ENCODE results near the gene BCAS3. TPM values are rescaled to one million over a fixed set of nuclear protein-coding genes. Genes with fewer than 3 reads are reported as not detected.

Gene BCAS3
- total and polyA plus RNA-seq, 4 donors = 5.8 to 24.6 (median 10.1) TPM

DNA sequence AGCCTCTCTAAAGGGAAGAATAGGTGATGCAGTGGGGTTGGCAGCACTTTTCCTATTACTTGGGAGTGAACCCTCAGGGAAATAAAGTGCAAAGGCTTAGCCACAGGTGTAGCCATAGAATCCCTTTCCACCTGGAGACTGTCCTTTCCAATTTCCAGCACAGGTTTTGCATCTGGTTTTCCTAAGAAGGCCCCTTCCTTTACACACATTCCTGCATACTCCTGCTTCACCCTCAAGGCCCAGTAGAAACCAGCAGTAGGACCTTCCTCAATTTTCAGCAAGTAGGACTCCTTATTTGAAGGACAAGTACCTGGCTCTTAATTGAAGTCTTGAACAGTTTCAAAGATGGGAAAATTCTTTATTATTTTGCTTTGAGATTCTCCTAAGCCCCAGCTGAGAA is 550.2 kb downstream of the BCAS3 start:
- no peak overlapping the region for H3K27ac ChIP-seq (ENCODE audit: low read depth in 1 of 2, low read length in 2 of 2)
- H3K36me3 ChIP-seq (ENCODE audit: control insufficient read depth in 4 of 4, insufficient read depth in 3 of 4, low read depth in 1 of 4, low read length in 3 of 4) = no peaks in the 10 kb centered on the region
- no peaks in the 10 kb centered on the region for H3K9me3 ChIP-seq (ENCODE audit: control insufficient read depth in 4 of 4, low read length in 3 of 4)
- peaks cover 0 to 6% (median 1%) of the 10 kb centered on the region in 4 donors for H3K4me1 ChIP-seq (ENCODE audit: control insufficient read depth in 4 of 4, insufficient read depth in 4 of 4, low read length in 3 of 4)
- H3K4me3 ChIP-seq (ENCODE audit: low read depth in 1 of 3, low read length in 3 of 3) = no peak overlapping the region
- no peaks in the 10 kb centered on the region for H3K27me3 ChIP-seq (ENCODE audit: control insufficient read depth in 4 of 4, insufficient read depth in 4 of 4, low read length in 3 of 4)
- no peak for DNase-seq (ENCODE audit: low spot score)
- no peak for TF ChIP-seq FOXA1 (IDR thresholded peaks at IDR 0.05)
- TF ChIP-seq TAF1 (conservative IDR thresholded peaks at IDR 0.05) = no peak
- no peak for TF ChIP-seq RXRA (IDR thresholded peaks at IDR 0.05)
- no peak for TF ChIP-seq FOXA2 (IDR thresholded peaks at IDR 0.05)
- TF ChIP-seq REST (IDR thresholded peaks at IDR 0.05) = no peak
- TF ChIP-seq GABPA (IDR thresholded peaks at IDR 0.05 in 1 of 2, conservative IDR thresholded peaks at IDR 0.05 in 1 of 2) = no peak
- TF ChIP-seq YY1 (IDR thresholded peaks at IDR 0.05) = no peak
- no peak for TF ChIP-seq HNF4G (IDR thresholded peaks at IDR 0.05)
- TF ChIP-seq RAD21 (IDR thresholded peaks at IDR 0.05) = no peak
- TF ChIP-seq NR2F2 (IDR thresholded peaks at IDR 0.05) = no peak
- no peak for TF ChIP-seq SP1 (IDR thresholded peaks at IDR 0.05)
- no peak for TF ChIP-seq HNF4A (conservative IDR thresholded peaks at IDR 0.05)
- no peak overlapping the region for H3K9ac ChIP-seq (ENCODE audit: low read depth in 1 of 2, low read length in 2 of 2)

DNA sequence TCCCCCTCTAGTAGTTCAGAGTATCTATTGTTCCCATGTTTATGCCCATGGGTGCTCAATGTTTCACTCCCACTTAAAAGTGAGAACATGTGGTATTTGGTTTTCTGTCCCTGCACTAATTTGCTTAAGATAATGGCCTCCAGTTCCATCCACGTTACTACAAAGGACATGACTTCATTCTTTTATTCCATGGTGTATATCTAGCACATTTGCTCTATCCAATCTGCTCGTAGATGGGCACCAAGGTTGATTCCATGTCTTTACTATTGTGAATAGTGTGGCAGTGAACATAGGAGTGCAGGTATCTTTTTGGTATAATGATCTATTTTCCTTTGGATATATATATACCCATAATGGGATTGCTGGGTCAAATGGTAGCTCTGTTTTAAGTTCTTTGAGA is 552.8 kb downstream of the BCAS3 start:
- no peak overlapping the region for H3K9ac ChIP-seq (ENCODE audit: low read depth in 1 of 2, low read length in 2 of 2)
- peaks cover 0 to 5% (median 1%) of the 10 kb centered on the region in 4 donors for H3K4me1 ChIP-seq (ENCODE audit: control insufficient read depth in 4 of 4, insufficient read depth in 4 of 4, low read length in 3 of 4)
- no peak for DNase-seq (ENCODE audit: low spot score)
- no peak overlapping the region for H3K4me3 ChIP-seq (ENCODE audit: low read depth in 1 of 3, low read length in 3 of 3)
- no peak overlapping the region for H3K27ac ChIP-seq (ENCODE audit: low read depth in 1 of 2, low read length in 2 of 2)
- no peaks in the 10 kb centered on the region for H3K9me3 ChIP-seq (ENCODE audit: control insufficient read depth in 4 of 4, low read length in 3 of 4)
- no peaks in the 10 kb centered on the region for H3K36me3 ChIP-seq (ENCODE audit: control insufficient read depth in 4 of 4, insufficient read depth in 3 of 4, low read depth in 1 of 4, low read length in 3 of 4)
- 97% methylated on average over 2 of the region's 2 CpGs for WGBS
- TF ChIP-seq REST (IDR thresholded peaks at IDR 0.05) = no peak
- TF ChIP-seq EGR1 (IDR thresholded peaks at IDR 0.05; ENCODE audit: low read depth in 2 of 2) = no peak
- TF ChIP-seq ATF3 (IDR thresholded peaks at IDR 0.05) = no peak
- TF ChIP-seq NR2F2 (IDR thresholded peaks at IDR 0.05) = no peak
- TF ChIP-seq RXRA (IDR thresholded peaks at IDR 0.05) = no peak
- H3K27me3 ChIP-seq (ENCODE audit: control insufficient read depth in 4 of 4, insufficient read depth in 4 of 4, low read length in 3 of 4) = no peaks in the 10 kb centered on the region
